Activated naive CD8-positive, alpha-beta T cell (primary cell): Measurements from ENCODE around the gene MYD88.

Experiments used
- H3K27ac Mint-ChIP-seq: one replicate; pipeline ENCODE4 v1.8.0; 2021; ENCODE audit warnings: mixed read lengths
- H3K27me3 Mint-ChIP-seq: one replicate; pipeline ENCODE4 v1.8.0; 2021; ENCODE audit warnings: mixed read lengths
- H3K36me3 Mint-ChIP-seq: one replicate; pipeline ENCODE4 v1.8.0; 2021; ENCODE audit warnings: mixed read lengths
- H3K4me1 Mint-ChIP-seq: one replicate; pipeline ENCODE4 v1.8.0; 2021; ENCODE audit warnings: low read depth, mixed read lengths
- H3K4me3 Mint-ChIP-seq: one replicate; pipeline ENCODE4 v1.8.0; 2021; ENCODE audit warnings: mild to moderate bottlenecking, mixed read lengths
- H3K9me3 Mint-ChIP-seq: one replicate; pipeline ENCODE4 v1.8.0; 2021; ENCODE audit warnings: low read depth, mixed read lengths

MYD88 gene

DNA sequence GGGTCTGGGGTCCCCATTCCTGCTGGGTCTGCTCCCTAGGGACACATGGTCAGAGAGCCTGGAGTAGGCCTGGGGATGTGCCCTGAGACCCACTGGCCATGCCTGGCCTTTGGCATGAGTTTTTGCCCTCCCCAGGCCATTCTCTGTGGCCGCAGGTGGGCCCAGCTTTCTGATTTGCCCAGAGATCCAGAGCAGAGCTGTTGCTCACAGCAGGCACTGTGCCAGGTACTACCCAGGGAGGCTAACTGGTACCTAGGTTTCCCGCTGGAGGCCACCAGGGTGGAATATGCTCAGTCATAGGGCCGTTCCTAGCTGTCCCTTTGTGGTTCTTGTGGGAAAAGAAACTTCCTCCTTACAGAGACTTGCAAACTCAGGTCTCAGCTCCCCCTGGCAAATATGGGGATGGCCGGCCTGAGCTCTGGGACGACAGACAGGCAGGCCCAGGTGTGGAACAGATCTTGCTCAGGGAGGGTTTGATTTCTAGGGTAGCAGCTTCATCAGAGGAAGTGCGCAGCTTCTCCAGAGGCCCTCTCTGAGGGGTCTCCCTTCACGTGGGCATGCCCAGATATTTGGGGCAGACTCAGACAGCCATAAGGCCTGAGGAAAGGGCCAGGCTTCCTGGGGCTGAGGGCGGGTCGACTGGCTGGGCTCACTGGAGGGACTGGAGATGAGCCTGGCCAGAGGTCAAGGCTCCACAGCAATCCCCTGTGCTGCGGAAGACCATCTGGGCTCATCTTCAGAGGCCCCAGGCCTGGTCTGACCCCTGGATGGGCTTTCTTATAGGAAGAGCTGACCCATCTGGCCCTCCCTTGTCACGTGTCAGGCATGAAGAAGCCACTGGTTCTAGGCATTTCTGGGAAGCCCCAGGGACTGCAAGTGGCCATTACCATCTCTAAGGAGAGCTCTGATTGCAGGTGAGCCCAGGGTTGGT is 29.5 kb upstream of the MYD88 start:
- Mint-ChIP-seq H3K27me3 (peaks cover 2% of the 10 kb centered on the region), H3K9me3 (peaks cover 11% of the 10 kb centered on the region), H3K27ac (no peak overlapping the region), H3K4me1 (no peaks in the 10 kb centered on the region), H3K36me3 (peaks cover 10% of the 10 kb centered on the region), H3K4me3 (no peak overlapping the region)

- peaks cover 11% of the 10 kb centered on the region for H3K9me3 Mint-ChIP-seq
Observed at GRCh38 chr3:38109580-38110313, 28.7 kb upstream of the MYD88 start.

GRCh38 chr3:38110314-38111050 is 28.0 kb upstream of the MYD88 start:
- Mint-ChIP-seq H3K27me3 (no peaks in the 10 kb centered on the region), H3K36me3 (peaks cover 6% of the 10 kb centered on the region), H3K27ac (no peak overlapping the region), H3K9me3 (peaks cover 4% of the 10 kb centered on the region), H3K4me1 (no peaks in the 10 kb centered on the region), H3K4me3 (no peak overlapping the region)

More at GRCh38 chr3:38109580-38110313, 28.7 kb upstream of the MYD88 start:
- Mint-ChIP-seq H3K4me1 (no peaks in the 10 kb centered on the region), H3K27me3 (peaks cover 2% of the 10 kb centered on the region), H3K4me3 (no peak overlapping the region), H3K36me3 (peaks cover 10% of the 10 kb centered on the region), H3K27ac (no peak overlapping the region)

DNA sequence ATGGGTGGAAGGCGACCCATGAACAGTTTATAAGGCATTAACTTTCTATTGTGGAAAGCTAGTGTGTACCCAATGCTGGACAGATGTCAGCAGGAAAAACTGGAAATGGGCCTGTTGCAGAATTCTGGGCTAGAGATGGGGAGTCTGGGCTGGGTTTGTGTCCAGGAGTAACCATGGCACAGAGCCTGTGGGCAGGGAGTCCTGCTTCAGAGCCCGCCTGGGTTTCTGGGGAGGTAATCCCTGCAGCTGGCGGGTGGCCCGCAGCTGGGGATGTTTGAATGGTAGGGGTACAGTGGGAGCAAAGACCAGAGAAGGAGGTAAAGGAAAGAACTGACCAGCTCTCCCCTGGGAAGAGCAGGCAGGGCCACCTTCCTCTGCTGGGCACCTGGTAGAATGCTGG is 27.3 kb upstream of the MYD88 start:
- H3K9me3 Mint-ChIP-seq: no peaks in the 10 kb centered on the region
- no peak overlapping the region for H3K27ac Mint-ChIP-seq
- H3K4me3 Mint-ChIP-seq: no peak overlapping the region
- no peaks in the 10 kb centered on the region for H3K27me3 Mint-ChIP-seq
- H3K36me3 Mint-ChIP-seq: peaks cover 3% of the 10 kb centered on the region
- H3K4me1 Mint-ChIP-seq: peaks cover 2% of the 10 kb centered on the region

- H3K27ac Mint-ChIP-seq: no peak overlapping the region
- H3K27me3 Mint-ChIP-seq: no peaks in the 10 kb centered on the region
- peaks cover 2% of the 10 kb centered on the region for H3K4me1 Mint-ChIP-seq
- no peaks in the 10 kb centered on the region for H3K9me3 Mint-ChIP-seq
- H3K4me3 Mint-ChIP-seq: no peak overlapping the region
- peaks cover under 1% of the 10 kb centered on the region for H3K36me3 Mint-ChIP-seq
Observed at GRCh38 chr3:38111696-38112377, 26.6 kb upstream of the MYD88 start.

DNA sequence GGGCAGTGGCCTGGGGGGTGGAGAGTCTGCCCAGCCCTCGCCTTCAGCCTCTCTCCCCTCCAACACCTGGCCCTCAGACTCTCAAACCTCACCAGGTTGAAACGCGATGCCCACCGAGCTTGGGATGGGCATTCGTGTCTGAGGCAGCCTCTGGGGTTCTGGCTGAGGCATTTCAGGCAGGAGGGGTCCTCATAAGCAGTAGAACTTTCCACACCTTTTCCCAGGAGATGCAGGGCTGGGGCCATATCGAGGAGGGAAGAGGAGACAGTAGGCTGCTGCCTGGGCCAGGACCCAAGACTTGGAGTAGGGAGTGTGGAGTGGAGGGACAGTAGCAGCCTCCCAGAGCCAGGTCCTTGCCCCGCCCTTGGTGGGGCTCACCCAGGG is 26.1 kb upstream of the MYD88 start:
- Mint-ChIP-seq H3K9me3 (no peaks in the 10 kb centered on the region), H3K27ac (no peak overlapping the region), H3K4me3 (no peak overlapping the region), H3K4me1 (peaks cover 2% of the 10 kb centered on the region), H3K27me3 (no peaks in the 10 kb centered on the region), H3K36me3 (no peaks in the 10 kb centered on the region)

- Mint-ChIP-seq H3K27me3 (no peaks in the 10 kb centered on the region), H3K36me3 (no peaks in the 10 kb centered on the region), H3K4me1 (peaks cover 4% of the 10 kb centered on the region), H3K9me3 (no peaks in the 10 kb centered on the region), H3K27ac (no peak overlapping the region), H3K4me3 (no peak overlapping the region)
Observed at GRCh38 chr3:38114052-38114874, 24.2 kb upstream of the MYD88 start.

GRCh38 chr3:38114875-38115644 is 23.4 kb upstream of the MYD88 start:
- H3K27ac Mint-ChIP-seq: no peak overlapping the region
- H3K4me1 Mint-ChIP-seq: peaks cover 4% of the 10 kb centered on the region
- H3K36me3 Mint-ChIP-seq: no peaks in the 10 kb centered on the region

DNA sequence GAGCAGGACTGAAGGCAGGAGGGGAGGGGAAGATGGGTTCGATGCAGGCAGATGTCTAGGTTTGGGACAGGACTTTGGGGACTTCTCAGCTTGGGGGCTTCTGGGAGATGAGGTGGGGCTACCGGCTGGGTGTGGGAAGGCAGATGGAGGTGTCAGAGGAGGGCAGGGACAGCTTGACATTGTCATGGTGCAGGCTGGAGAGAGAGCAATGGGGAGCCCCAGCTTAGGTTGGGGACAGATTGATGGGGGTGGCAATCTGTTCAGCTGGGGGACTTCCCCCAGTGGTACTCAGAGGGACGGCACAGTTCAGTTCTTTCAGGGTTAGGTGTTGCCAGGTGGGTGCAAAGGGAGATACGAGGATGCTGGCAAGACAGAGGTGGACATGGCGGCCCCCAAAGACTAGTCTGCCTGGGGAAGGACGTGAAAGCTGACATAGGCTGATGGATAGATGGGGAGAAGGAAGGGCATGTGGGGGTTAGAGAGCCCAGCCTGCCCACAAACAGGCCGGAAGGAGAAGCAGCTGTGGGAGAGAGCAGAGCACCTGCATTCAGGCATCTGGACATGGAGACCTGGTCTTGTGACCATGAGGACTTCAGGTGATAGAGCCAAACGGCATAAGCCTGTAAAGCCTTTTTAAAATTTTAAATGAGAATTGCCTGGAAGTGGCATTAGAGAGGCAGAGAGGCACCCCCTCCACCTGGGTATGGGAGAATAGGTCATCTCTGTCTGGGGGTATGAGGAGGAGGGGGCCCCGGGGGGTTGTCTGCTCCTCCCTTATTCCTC is 22.6 kb upstream of the MYD88 start:
- H3K27ac Mint-ChIP-seq: no peak overlapping the region
- H3K4me1 Mint-ChIP-seq: peaks cover 4% of the 10 kb centered on the region
- no peaks in the 10 kb centered on the region for H3K9me3 Mint-ChIP-seq
- no peaks in the 10 kb centered on the region for H3K27me3 Mint-ChIP-seq
- no peaks in the 10 kb centered on the region for H3K36me3 Mint-ChIP-seq
- no peak overlapping the region for H3K4me3 Mint-ChIP-seq

More at GRCh38 chr3:38114875-38115644, 23.4 kb upstream of the MYD88 start:
- Mint-ChIP-seq H3K9me3 (no peaks in the 10 kb centered on the region), H3K27me3 (no peaks in the 10 kb centered on the region), H3K4me3 (no peak overlapping the region)

GRCh38 chr3:38116471-38117162 is 21.8 kb upstream of the MYD88 start:
- H3K9me3 Mint-ChIP-seq: no peaks in the 10 kb centered on the region
- H3K4me3 Mint-ChIP-seq: no peak overlapping the region
- peaks cover 4% of the 10 kb centered on the region for H3K4me1 Mint-ChIP-seq
- no peak overlapping the region for H3K27ac Mint-ChIP-seq
- H3K36me3 Mint-ChIP-seq: no peaks in the 10 kb centered on the region
- H3K27me3 Mint-ChIP-seq: no peaks in the 10 kb centered on the region

DNA sequence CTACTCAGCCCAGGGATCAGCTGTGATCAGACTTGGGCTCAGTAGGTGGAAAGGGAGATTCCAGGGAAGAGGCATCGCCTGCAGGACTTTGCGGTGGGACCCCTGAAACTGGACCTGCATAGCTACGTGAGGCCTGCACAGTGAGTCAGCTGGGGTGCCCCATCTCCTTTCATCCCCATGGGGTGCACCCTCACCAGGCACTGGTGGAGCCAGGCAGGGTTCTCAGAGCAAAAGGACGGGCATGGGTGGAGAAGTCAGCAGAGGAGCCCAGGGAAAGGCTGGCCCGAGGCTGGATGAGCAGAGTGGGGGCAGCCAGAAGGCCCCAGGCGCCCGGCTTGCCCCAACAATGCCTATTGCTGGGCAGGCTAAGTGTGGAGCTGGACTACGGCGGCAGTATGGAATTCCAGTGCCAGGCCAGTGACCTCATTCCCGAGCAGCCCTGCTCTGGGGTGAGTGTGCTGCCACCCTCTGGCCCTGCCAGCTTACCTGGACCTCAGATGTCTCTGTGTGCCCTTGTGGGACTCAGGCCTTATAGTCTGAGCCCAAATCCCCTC is 21.2 kb upstream of the MYD88 start:
- peaks cover 4% of the 10 kb centered on the region for H3K4me1 Mint-ChIP-seq
- H3K4me3 Mint-ChIP-seq: no peak overlapping the region
- no peak overlapping the region for H3K27ac Mint-ChIP-seq
- no peaks in the 10 kb centered on the region for H3K36me3 Mint-ChIP-seq
- no peaks in the 10 kb centered on the region for H3K9me3 Mint-ChIP-seq
- H3K27me3 Mint-ChIP-seq: no peaks in the 10 kb centered on the region

DNA sequence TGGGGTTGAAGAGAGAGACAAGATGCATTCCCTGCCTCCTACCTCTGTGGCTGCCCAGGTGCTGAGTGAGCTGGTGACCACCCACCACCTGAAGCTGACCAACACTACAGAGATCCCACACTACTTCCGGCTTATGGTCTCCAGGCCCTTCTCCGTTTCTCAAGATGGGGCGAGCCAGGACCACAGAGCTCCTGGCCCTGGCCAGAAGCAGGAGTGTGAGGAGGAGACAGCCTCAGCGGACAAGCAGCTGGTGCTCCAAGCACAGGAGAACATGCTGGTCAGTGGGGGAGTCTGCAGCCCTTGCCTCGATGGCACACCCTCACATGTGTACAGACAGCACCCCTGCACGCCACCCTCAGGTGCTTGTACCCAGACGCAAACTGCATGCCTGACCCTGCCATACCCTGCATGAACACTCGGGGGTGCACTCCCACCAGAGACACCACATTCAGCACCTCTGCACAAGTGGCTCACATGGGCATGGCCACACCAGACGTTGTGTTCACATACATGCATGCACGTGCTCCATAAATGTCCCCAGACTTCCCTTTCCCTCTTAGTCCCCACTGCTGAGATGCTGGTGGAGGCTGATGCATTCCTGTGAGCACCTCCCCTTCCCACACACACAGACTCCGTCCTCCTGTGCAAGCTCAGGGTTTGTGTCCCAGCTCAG is 20.6 kb upstream of the MYD88 start:
- H3K4me3 Mint-ChIP-seq: no peak overlapping the region
- peaks cover 4% of the 10 kb centered on the region for H3K4me1 Mint-ChIP-seq
- H3K27ac Mint-ChIP-seq: no peak overlapping the region
- no peaks in the 10 kb centered on the region for H3K27me3 Mint-ChIP-seq
- no peaks in the 10 kb centered on the region for H3K36me3 Mint-ChIP-seq
- no peaks in the 10 kb centered on the region for H3K9me3 Mint-ChIP-seq
